Measurements from ENCODE around the gene LRIT2.

Gene LRIT2

DNA sequence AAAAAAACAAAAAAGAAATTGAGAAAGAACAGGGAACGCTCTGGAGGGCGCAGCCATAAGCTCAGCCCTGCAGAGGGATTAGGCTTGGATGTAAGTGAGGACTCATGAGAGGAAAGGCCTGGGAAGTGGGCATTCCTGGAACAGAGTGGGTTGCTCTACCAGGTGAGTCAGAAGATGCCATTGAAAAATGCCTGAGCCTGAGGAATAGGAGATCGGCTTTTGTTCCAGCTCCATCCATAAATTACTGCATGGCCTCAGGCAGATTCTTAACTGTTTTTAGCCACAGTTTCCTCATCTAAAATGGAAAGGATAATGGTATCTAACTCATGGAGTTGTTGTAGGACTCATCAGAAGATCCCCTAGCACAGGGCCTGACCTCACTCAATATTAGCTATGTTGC is 18.4 kb upstream of the LRIT2 start:
- no peak for DNase-seq (ENCODE audit: low read depth)

DNA sequence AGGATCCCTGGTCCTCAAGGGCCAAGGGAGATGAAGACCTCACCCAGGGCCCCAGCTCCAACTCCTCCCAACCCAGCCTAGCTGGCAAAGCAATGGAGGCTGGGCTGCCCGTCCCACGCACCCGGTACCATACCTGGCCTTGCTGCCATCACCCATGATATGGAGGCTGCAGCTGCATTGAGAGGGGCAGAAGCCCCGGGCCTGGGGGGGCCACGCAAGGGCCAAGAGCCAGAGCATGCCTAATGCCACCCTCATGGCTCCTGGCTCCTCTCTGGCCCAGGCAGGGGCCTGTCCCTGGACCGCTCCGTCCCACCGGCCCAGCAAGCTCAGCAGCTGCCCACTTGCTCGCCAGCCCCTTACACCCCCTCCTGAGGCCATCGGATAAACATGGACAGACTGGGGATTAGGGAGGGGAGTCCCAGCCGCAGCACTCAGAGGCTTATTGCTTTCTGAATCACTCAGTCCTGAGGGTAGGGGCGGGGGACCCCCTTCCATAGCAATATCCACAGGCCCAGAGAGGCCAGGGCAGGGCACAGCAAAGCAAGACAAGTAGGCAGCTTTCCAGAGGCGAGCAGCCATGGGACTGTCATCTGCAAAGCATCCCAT is 15.9 kb upstream of the LRIT2 start, which contains the start of gene LRIT1:
Gene LRIT1 (minus strand): TSS at position 362 of the 606 bp plus-strand sequence. CDS start 107 bp downstream, at position 255.
- DNase-seq (ENCODE audit: low read depth), result no peak

- DNase-seq (ENCODE audit: low read depth), result no peak
These were observed 13.6 kb upstream of the LRIT2 start for GRCh38 chr10:84238909-84239308.

GRCh38 chr10:84237199-84238051 is 12.1 kb upstream of the LRIT2 start:
- DNase-seq (ENCODE audit: low read depth), result no peak

GRCh38 chr10:84236807-84237198 is 11.5 kb upstream of the LRIT2 start:
- DNase-seq (ENCODE audit: low read depth), result no peak

DNA sequence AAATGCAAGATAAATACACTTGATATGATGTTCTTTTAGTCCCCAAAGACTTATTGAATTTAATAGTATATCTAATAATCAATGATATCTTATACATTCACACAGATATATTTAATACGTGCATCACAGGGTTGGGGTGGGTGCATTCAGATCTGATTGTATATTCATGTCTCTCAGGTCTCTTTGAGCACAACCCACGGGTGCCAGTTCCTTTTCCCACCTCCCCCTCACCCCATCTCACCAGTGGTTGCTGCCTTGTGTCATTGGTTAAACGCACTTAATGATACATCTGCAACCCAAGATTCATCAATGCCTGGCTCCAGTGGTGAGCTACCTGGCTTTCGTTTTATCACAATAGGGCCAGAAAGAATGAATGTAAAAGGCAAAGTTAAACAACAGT is 9.8 kb upstream of the LRIT2 start:
- DNase-seq (ENCODE audit: low read depth), result no peak

GRCh38 chr10:84234479-84234878 is 9.1 kb upstream of the LRIT2 start:
- DNase-seq (ENCODE audit: low read depth), result no peak

DNA sequence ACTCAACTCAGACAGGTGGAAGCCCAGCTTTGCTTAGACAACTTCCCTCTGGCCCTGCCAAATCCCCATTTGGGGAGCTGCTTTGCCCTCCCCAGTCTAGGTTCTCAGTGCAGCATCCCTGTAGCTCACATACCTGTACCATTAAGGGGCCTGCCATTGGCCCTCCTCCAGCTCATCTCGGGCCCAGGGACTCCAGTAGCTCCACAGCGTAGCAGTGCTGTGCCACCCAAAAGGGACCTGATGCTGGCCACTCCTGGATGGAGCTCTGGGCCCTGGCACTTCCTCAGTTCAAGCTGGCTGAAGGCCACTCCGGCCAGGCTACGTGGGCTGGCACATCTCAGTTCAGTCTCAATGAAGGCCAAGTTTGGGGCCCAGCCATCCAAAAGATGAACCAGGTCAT is 8.6 kb upstream of the LRIT2 start:
- no peak for DNase-seq (ENCODE audit: low read depth)

DNA sequence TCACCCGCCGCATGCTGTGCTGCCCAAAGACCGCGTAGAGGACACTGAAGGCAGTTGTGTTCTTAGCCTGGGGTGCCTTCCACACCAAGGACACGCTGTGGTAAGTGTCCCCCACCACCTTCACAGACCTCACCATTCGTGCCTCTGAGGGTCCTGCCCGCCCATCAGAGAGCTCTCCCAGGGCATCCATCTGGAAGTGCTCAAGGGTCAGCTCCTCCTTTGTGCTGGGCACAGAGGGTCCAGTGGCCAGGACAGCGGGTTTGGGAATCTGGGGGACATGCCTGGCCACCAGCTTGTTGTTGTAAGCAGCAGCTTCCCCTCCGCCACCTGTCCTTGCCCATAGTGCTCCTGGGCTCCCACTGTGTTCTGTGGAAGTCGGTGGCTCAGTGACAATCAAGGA is 7.0 kb upstream of the LRIT2 start:
- no peak for DNase-seq (ENCODE audit: low read depth)

DNA sequence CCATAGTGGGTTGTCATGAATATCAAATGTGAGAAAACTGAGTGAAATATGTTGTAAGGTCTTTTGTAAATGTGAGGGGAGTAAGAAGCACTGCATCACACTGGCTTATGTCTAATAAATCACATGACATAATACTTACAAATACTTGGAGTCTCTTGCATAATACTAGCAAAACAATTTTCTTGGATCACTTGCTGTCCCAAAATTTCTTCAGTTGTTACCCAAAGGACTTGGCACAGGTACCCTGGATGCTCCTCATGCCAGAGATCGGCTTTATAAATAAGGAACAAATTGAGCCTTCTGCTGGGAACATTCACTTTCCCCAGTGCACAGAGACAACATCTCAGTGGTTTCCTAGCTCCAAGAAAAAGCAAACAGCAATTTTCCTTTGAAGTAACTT is 5.0 kb upstream of the LRIT2 start:
- no peak for DNase-seq (ENCODE audit: low read depth)

DNA sequence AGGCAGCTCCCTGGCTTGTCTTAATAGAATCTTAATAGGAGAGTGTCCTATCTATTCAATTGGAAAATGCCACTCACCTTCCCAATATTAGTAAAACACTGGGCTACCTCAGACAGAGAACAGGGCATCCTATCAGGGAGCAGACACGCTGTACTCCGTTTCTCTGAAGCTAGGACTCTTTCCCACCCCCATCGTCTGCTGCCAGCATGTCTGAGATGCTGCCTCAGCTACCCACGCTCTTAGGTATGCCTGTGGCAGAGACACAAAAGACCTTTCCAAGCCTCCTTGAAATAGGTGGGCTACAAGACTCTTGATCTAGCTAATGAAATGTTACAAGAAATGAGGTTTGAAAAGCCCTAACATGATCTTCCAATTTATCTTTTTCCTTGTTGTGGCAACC is 2.5 kb upstream of the LRIT2 start:
- no peak for DNase-seq (ENCODE audit: low read depth)

- DNase-seq (ENCODE audit: low read depth), result no peak
These were observed 1.3 kb upstream of the LRIT2 start for GRCh38 chr10:84226616-84227015.

GRCh38 chr10:84224411-84225028 is 824 bp downstream of the LRIT2 start:
- no peak for DNase-seq (ENCODE audit: low read depth)

- no peak for DNase-seq (ENCODE audit: low read depth)
These were observed 3.4 kb downstream of the LRIT2 start for GRCh38 chr10:84221916-84222315.

- no peak for DNase-seq (ENCODE audit: low read depth)
These were observed 7.6 kb downstream of the LRIT2 start for GRCh38 chr10:84217746-84218145.

DNA sequence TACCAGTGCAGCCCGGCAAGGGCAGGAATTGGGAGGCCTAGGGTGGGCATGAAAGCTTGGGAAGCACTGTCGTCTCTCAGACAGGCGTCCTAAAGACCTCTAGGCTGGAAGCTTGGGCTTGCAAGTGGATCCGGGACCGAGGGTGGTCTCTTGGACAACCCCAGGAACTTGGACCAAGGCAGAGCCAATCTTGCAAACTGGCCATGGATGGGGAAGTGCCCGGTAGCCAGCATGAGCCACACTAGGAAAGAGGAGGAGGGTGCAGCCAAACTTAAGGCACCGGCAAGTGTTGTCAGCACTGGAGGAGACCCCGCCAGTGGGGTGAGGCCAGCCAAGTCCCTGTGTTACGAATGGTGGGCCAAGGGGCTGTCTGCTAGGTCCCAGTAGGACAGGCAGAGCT is 8.5 kb downstream of the LRIT2 start:
- no peak for DNase-seq (ENCODE audit: low read depth)

GRCh38 chr10:84214612-84215235 is 10.6 kb downstream of the LRIT2 start:
- DNase-seq (ENCODE audit: low read depth), result no peak

DNA sequence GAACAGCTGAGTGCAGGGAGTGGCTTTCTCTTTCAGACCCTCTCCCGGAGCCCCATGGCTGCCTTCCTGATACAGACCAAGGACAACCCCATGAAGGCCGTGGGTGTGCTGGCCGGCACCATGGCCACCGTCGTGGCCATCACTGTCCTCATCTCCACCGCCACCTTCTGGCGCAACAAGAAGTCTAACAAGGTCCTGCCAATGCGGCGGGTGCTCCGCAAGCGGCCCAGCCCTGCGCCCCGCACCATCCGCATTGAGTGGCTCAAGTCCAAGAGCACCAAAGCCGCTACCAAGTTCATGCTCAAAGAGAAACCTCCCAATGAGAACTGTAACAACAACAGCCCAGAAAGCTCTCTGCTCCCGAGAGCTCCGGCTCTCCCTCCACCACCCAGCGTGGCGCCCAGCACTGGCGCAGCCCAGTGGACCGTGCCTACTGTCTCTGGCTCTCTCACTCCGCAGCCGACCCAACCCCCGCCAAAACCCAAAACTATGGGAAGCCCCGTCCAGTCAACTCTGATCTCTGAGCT is 11.2 kb downstream of the LRIT2 start:
- no peak for DNase-seq (ENCODE audit: low read depth)

DNA sequence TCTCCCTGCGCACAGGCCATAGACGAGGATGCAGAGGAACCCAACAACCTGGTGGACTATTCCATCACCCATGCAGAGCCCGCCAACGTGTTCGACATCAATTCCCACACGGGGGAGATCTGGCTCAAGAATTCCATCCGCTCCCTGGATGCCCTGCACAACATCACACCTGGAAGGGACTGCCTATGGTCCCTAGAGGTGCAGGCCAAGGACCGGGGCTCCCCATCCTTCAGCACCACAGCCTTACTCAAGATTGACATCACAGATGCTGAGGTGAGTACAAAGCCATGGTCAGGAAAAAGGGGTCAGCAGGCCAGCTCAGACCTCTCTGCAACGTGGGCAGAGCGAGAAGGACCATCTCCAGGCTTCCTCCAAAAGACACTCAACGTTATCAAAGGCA is 12.3 kb downstream of the LRIT2 start:
- DNase-seq (ENCODE audit: low read depth), result no peak

DNA sequence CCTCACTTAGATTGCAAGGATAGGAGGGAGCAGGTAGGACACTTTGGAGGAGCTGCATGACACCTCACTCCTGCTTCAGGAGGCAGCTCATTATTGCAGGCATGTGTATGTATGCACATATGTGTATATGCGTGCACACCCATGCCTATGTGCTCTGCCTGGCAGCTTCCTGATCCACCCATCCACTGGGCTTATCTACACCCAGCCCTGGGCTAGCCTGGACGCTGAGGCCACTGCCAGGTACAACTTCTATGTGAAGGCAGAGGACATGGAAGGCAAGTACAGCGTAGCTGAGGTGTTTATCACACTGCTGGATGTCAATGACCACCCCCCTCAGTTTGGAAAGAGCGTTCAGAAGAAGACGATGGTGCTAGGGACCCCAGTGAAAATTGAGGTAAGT is 13.3 kb downstream of the LRIT2 start:
- no peak for DNase-seq (ENCODE audit: low read depth)

GRCh38 chr10:84211566-84211965 is 13.8 kb downstream of the LRIT2 start:
- no peak for DNase-seq (ENCODE audit: low read depth)

- DNase-seq (ENCODE audit: low read depth), result no peak
These were observed 17.3 kb downstream of the LRIT2 start for GRCh38 chr10:84208023-84208422.
